ENCODE data around the gene CDCA7. TPM values are rescaled to one million over a fixed set of nuclear protein-coding genes. Genes with fewer than 3 reads are reported as not detected.
A peak's percentile ranks its signal among the peaks of the same experiment; 100 is the strongest.
"Not testable (repeated sequence)": the region's sequence is repeated elsewhere in the genome, so short reads cannot be mapped to it uniquely, and the experiment has no call there.

CDCA7 gene
- total RNA-seq, 2 experiments from 2014 or later, result 80.4 to 88.2 TPM

DNA sequence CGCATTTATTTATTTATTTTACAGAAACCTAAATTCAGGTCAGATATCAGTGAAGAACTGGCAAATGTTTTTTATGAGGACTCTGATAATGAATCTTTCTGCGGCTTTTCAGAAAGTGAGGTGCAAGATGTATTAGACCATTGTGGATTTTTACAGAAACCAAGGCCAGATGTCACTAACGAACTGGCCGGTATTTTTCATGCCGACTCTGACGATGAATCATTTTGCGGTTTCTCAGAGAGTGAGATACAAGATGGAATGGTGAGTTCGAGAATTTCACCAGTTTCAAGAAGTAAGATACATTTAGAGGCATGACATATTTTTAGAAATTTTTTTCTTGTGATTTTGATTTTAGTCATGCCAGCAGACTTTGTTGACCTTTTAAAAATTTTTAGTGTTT lies 4.6 kb downstream of the CDCA7 start:
- Mint-ChIP-seq H3K4me1 (peaks cover 31% of the 10 kb centered on the region), H3K36me3 (ENCODE audit: low read depth) (peaks cover 65% of the 10 kb centered on the region), H3K9me3 (ENCODE audit: low read depth) (no peaks in the 10 kb centered on the region), H3K4me3 (no peak overlapping the region), H3K27me3 (peaks cover 11% of the 10 kb centered on the region), H3K27ac (no peak overlapping the region)
- ATAC-seq (no peak), DNase-seq (no peak)
- intact Hi-C loops (cut with DNase I, micrococcal nuclease), result loop anchor here in 1 of 2 experiments (5.0 to 10.0 kb wide), 2 partner anchors 72 to 284 kb away; partner anchors contain the start of gene MAP3K20
- ChIA-PET POLR2A (no interaction called here), CTCF (interaction anchor here (0.6 kb wide), 1 partner anchor 33 kb away, joined by 3 read pairs; no protein-coding TSS in a partner anchor)

DNA sequence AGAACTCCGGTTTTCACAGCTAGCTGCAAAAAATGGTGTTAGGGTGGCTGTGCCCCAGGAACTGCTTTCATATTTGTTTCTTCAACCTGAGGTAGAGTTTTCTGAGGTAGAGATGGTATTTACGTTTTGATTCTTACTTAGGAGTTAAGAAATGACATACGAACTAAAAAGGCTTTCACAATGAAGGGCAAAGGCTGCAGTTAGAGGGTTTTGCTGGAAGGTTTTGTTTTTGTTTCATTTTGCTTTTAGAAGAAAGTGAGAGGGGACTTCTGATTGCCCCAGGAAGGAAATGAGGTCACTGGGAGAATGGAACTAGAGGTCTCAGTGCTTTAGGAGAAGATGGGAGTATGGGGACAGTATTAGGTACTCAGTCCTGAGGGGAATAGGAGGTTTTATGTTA lies 15.5 kb downstream of the CDCA7 start:
- DNase-seq (no peak), ATAC-seq (no peak)
- no peak overlapping the region for H3K27ac Mint-ChIP-seq
- peaks cover 56% of the 10 kb centered on the region for H3K36me3 Mint-ChIP-seq (ENCODE audit: low read depth)
- ChIA-PET POLR2A (no interaction called here), CTCF (interaction anchor here (0.6 to 1.1 kb wide), 3 partner anchors 9 to 13 kb away, joined by 3 read pairs; no protein-coding TSS in a partner anchor)
- intact Hi-C loops (cut with DNase I, micrococcal nuclease), result no loop called here
- no peaks in the 10 kb centered on the region for H3K9me3 Mint-ChIP-seq (ENCODE audit: low read depth)
- H3K4me3 Mint-ChIP-seq, result no peak overlapping the region
- H3K27me3 Mint-ChIP-seq, result no peaks in the 10 kb centered on the region
- peaks cover 16% of the 10 kb centered on the region for H3K4me1 Mint-ChIP-seq

DNA sequence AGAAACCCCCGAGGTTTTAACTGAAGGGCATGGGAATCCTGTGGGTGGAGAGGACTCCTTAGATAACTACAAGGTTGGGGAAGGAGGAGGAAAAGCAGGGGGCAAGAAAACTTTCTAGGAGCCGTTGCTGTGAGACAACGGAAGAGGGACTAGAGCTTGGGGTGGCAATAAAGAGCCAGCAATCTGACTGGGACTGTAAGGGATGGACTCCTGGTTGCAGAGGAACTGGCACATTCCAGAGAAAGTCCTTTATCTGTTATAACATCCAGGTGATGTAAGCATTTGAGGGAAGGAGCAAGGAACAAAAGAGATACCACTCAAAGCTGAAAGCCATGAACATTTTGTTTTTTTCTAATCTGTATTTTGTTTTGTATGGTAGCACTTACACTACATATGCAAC lies 16.4 kb downstream of the CDCA7 start:
- H3K4me1 Mint-ChIP-seq, result peaks cover 16% of the 10 kb centered on the region
- H3K36me3 Mint-ChIP-seq (ENCODE audit: low read depth), result peaks cover 48% of the 10 kb centered on the region
- no peaks in the 10 kb centered on the region for H3K9me3 Mint-ChIP-seq (ENCODE audit: low read depth)
- no peaks in the 10 kb centered on the region for H3K27me3 Mint-ChIP-seq
- H3K4me3 Mint-ChIP-seq, result no peak overlapping the region
- intact Hi-C loops (cut with DNase I, micrococcal nuclease), result no loop called here
- ChIA-PET POLR2A (no interaction called here), CTCF (interaction anchor here (1.1 kb wide), 1 partner anchor 13 kb away, joined by 3 read pairs; no protein-coding TSS in a partner anchor)
- ATAC-seq, result no peak
- DNase-seq, result no peak
- no peak overlapping the region for H3K27ac Mint-ChIP-seq

DNA sequence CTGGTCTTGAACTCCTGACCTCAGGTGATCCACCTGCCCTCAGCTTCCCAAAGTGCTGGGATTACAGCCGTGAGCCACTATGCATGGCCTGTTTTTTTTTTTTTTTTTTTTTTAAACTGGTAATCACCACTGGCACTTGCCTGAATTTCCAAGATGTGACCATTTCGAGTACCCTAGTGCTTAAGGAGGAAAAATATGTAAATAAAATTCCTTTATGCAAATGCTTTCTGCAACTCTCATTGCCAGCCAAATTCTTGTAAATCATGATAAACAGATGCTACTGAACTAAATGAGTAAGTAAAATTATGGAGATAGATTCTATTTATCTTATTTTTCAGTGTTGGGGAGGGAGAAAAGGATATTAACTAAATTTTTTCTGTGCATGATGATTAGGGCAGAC lies 18.6 kb downstream of the CDCA7 start:
- ChIA-PET POLR2A (no interaction called here), CTCF (interaction anchor here (0.8 kb wide), 1 partner anchor 11 kb away, joined by 3 read pairs; no protein-coding TSS in a partner anchor)
- DNase-seq (no peak), ATAC-seq (no peak)
- intact Hi-C loops (cut with DNase I, micrococcal nuclease), result no loop called here
- Mint-ChIP-seq H3K4me1 (peaks cover 16% of the 10 kb centered on the region), H3K9me3 (ENCODE audit: low read depth) (no peaks in the 10 kb centered on the region), H3K27ac (no peak overlapping the region), H3K27me3 (no peaks in the 10 kb centered on the region), H3K36me3 (ENCODE audit: low read depth) (peaks cover 31% of the 10 kb centered on the region), H3K4me3 (no peak overlapping the region)

DNA sequence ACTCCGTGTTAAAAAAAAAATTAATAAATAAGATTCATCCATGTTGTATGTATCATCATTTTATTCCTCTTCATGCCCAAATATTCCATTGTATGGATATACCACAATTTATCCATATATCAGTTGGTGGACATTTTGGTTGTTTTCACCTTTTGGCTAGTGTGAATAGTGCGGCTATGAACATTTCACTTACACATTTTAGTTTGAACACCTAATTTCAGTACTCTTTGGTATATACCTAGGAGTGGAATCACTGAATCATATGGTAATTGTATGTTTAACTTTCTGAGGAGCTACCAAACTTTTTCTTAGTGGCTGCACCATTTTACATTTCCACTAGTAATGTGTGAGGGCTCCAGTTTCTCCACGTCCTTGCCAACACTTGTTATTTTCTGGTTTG lies 20.0 kb downstream of the CDCA7 start:
- ChIA-PET POLR2A (interaction anchor here (0.6 kb wide), 2 partner anchors 36 to 331 kb away, joined by 3 read pairs; no protein-coding TSS in a partner anchor), CTCF (interaction anchor here (0.6 to 1.6 kb wide), 2 partner anchors 10 to 280 kb away, joined by 3 to 5 read pairs; no protein-coding TSS in a partner anchor)
- DNase-seq, result no peak

DNA sequence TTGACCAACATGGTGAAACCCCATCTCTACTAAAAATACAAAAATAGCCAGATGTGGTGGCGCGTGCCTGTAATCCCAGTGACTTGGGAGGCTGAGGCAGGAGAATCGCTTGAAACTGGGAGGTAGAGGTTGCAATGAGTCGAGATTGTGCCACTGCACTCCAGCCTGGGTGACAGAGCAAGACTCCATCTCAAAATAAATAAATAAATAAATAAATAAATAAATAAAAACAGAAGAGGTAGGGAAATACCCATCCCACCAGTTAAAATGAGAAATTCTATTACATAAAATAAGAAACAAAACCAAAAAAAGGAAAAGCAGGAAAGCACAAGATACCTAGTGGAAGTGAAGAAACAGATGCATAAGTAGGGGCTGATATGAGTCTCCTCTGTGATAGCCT lies 30.9 kb downstream of the CDCA7 start:
- intact Hi-C loops (cut with DNase I, micrococcal nuclease); CTCF ChIA-PET; H3K9me3 Mint-ChIP-seq (ENCODE audit: low read depth); H3K4me1 Mint-ChIP-seq; DNase-seq; H3K27me3 Mint-ChIP-seq; ATAC-seq; H3K27ac Mint-ChIP-seq; POLR2A ChIA-PET; H3K36me3 Mint-ChIP-seq (ENCODE audit: low read depth); H3K4me3 Mint-ChIP-seq: not testable (repeated sequence)

More for the DNA sequence above, 20.0 kb downstream of the CDCA7 start:
- Mint-ChIP-seq H3K9me3 (ENCODE audit: low read depth) (no peaks in the 10 kb centered on the region), H3K36me3 (ENCODE audit: low read depth) (peaks cover 22% of the 10 kb centered on the region), H3K27me3 (no peaks in the 10 kb centered on the region), H3K4me3 (no peak overlapping the region), H3K27ac (no peak overlapping the region), H3K4me1 (peaks cover 11% of the 10 kb centered on the region)
- ATAC-seq, result peak; percentile 58
- intact Hi-C loops (cut with DNase I, micrococcal nuclease), result no loop called here

DNA sequence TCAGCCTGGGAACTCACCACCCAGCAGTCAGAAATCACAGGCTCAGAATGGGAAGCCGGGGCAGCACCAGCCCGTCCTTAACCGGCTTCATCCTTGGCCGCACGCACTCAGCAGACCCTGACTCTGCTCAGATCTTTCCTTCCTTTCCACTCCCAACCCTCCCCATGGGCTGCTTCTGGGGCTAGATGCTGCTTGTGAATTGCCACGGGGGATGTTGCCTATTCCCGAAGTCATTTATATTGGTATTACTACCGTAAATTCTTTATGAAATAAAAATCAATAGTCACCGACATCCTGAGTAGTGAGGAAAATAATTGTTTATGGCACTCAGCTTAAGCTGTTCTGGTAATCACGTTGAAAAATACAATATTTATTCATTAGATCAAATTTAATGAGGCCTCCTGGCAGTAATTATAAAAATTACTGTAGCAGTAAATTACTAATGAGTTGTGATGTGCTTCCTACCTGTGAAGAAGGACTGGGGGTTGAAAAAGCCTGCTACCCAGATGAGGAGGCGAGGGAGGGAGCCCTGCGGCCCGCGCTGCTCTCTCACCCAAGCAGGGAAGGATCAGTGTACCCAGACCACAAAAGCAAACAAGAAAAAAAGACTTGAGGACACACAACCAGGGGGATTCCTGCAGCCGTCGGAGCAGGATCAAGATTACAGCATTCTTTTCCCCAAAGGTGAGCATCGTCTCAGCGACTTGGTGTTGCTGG lies 31.5 kb downstream of the CDCA7 start:
- Mint-ChIP-seq H3K4me3 (no peak overlapping the region), H3K27me3 (no peaks in the 10 kb centered on the region), H3K4me1 (no peaks in the 10 kb centered on the region), H3K36me3 (ENCODE audit: low read depth) (no peaks in the 10 kb centered on the region), H3K27ac (no peak overlapping the region), H3K9me3 (ENCODE audit: low read depth) (peaks cover 2% of the 10 kb centered on the region)
- ChIA-PET POLR2A (no interaction called here), CTCF (interaction anchor here (1.2 to 2.0 kb wide), 2 partner anchors 15 to 20 kb away, joined by 3 to 6 read pairs; no protein-coding TSS in a partner anchor)
- ATAC-seq, result no peak
- no peak for DNase-seq
- intact Hi-C loops (cut with DNase I, micrococcal nuclease), result no loop called here

DNA sequence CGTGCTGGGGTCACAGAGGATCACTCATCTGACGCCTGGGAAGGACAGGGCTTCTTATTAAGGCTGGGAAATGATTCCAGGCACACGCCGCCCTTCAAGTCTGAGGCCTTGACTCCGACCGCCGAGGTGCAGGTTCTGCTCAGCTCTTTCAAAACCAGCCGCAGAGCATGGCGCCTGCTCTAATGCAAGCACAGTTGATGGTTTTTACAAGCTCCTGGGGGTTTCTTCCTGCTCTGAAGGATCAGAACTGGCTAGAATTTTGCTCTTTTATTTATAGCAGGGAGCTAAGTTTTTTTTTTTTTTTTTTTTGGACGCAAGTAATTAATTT lies 32.0 kb downstream of the CDCA7 start:
- ChIA-PET CTCF (interaction anchor here (0.7 to 2.0 kb wide), 3 partner anchors 14 to 1609 kb away, joined by 3 to 6 read pairs (median 3); no protein-coding TSS in a partner anchor), POLR2A (no interaction called here)
- no peaks in the 10 kb centered on the region for H3K27me3 Mint-ChIP-seq
- DNase-seq, result no peak
- intact Hi-C loops (cut with DNase I, micrococcal nuclease), result no loop called here
- no peak for ATAC-seq
- H3K36me3 Mint-ChIP-seq (ENCODE audit: low read depth), result no peaks in the 10 kb centered on the region
- H3K27ac Mint-ChIP-seq, result no peak overlapping the region
- H3K4me1 Mint-ChIP-seq, result no peaks in the 10 kb centered on the region
- H3K4me3 Mint-ChIP-seq, result no peak overlapping the region
- peaks cover 2% of the 10 kb centered on the region for H3K9me3 Mint-ChIP-seq (ENCODE audit: low read depth)

DNA sequence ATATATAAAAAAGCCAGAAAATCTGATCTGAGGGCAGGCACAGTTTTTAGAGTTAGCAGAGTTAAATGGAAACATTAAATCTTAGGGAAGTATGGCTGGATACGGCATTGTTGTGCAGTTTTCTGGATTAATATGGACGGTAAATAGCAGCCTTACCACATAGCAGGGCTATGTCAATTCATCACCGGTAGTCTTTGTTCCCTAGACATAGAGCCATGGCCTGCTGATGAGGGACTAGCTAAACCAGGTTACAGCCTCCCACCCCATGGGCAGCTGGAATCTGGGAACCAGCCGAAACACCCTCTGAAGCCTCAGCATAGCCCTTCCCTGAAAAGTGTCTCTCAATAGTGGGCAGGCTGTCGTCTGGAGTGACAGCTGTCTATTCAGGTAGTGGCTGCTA lies 32.4 kb downstream of the CDCA7 start:
- no peak overlapping the region for H3K4me3 Mint-ChIP-seq
- intact Hi-C loops (cut with DNase I, micrococcal nuclease), result no loop called here
- H3K36me3 Mint-ChIP-seq (ENCODE audit: low read depth), result no peaks in the 10 kb centered on the region
- DNase-seq (no peak), ATAC-seq (no peak)
- ChIA-PET POLR2A (no interaction called here), CTCF (interaction anchor here (0.7 to 2.0 kb wide), 3 partner anchors 14 to 1609 kb away, joined by 3 to 6 read pairs (median 3); no protein-coding TSS in a partner anchor)
- H3K27me3 Mint-ChIP-seq, result no peaks in the 10 kb centered on the region
- no peaks in the 10 kb centered on the region for H3K4me1 Mint-ChIP-seq
- no peak overlapping the region for H3K27ac Mint-ChIP-seq
- peaks cover 2% of the 10 kb centered on the region for H3K9me3 Mint-ChIP-seq (ENCODE audit: low read depth)

DNA sequence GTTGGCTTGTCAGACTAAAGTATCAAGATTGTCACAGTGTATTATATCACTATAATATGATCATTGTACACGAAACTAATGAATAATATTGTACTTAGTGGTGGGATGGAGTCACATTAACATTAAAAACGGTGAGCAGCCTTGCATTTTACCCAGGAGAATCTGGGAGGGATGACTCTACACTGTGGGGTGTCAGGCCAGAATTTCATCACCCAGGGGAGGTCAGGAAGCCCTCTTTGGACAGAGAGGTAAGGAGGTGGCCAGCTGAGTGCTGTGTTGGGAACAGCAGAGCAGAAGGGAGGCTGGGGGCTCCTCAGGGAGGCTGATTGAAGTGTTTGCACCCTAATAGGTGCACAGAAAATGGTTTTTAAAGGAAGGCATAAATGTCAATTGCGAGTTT lies 33.0 kb downstream of the CDCA7 start:
- Mint-ChIP-seq H3K4me1 (no peaks in the 10 kb centered on the region), H3K27ac (no peak overlapping the region), H3K36me3 (ENCODE audit: low read depth) (no peaks in the 10 kb centered on the region), H3K4me3 (no peak overlapping the region), H3K27me3 (peaks cover 2% of the 10 kb centered on the region), H3K9me3 (ENCODE audit: low read depth) (peaks cover 2% of the 10 kb centered on the region)
- DNase-seq (no peak), ATAC-seq (no peak)
- intact Hi-C loops (cut with DNase I, micrococcal nuclease), result no loop called here
- POLR2A ChIA-PET, result interaction anchor here (0.6 kb wide), 1 partner anchor 26 kb away, joined by 4 read pairs; no protein-coding TSS in a partner anchor
- CTCF ChIA-PET, result interaction anchor here (2.0 kb wide), 1 partner anchor 13 kb away, joined by 6 read pairs; no protein-coding TSS in a partner anchor

DNA sequence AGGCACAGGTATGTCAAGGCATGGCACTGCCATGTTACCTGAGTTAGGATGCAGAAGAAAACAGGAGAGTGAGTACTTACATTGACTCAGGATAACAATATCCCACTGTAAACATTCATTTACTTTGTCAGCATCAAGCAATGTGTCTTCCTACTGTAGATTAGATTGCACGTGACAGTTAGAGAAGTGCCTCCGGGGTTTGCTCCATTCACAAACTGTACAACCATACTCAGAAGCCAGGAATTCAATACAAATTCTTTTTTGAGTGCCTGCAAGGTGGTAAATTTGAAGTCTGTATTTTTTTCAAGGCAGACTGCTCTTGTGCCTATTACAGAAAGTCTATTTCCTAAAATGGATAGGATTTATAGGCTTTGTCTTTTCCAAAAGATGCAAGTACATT lies 34.1 kb downstream of the CDCA7 start:
- DNase-seq (no peak), ATAC-seq (no peak)
- CTCF ChIA-PET, result interaction anchor here (0.6 to 0.9 kb wide), 2 partner anchors 12 to 23 kb away, joined by 3 read pairs; no protein-coding TSS in a partner anchor
- peaks cover 2% of the 10 kb centered on the region for H3K27me3 Mint-ChIP-seq
- POLR2A ChIA-PET, result no interaction called here
- H3K36me3 Mint-ChIP-seq (ENCODE audit: low read depth), result no peaks in the 10 kb centered on the region
- H3K4me3 Mint-ChIP-seq, result no peak overlapping the region
- peaks cover 2% of the 10 kb centered on the region for H3K9me3 Mint-ChIP-seq (ENCODE audit: low read depth)
- H3K4me1 Mint-ChIP-seq, result no peaks in the 10 kb centered on the region
- H3K27ac Mint-ChIP-seq, result no peak overlapping the region
- intact Hi-C loops (cut with DNase I, micrococcal nuclease), result no loop called here

DNA sequence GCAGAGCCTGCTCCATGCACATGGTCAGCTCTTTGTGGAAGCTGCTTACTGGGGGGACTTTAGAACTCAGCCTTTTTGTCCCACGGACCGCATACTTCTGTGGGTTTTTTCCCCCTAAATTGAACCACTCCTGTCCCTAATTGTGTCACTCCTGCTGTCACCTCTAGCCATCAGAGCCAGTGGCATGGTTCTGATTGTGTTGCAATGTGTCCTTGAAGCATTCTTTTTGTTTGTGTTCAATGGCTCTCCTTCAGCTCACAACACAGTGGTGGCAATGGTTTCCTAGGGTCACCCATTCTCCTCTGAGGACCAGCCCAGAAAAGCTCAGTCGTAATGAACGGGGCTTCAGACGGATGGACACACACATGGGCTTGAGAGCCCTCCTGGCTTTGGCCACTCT lies 35.4 kb downstream of the CDCA7 start:
- POLR2A ChIA-PET, result no interaction called here
- H3K27me3 Mint-ChIP-seq, result peaks cover 10% of the 10 kb centered on the region
- intact Hi-C loops (cut with DNase I, micrococcal nuclease), result loop anchor here in 1 of 2 experiments (10.0 kb wide), 1 partner anchor 365 kb away; no protein-coding TSS in a partner anchor
- no peak for DNase-seq
- no peak overlapping the region for H3K4me3 Mint-ChIP-seq
- no peaks in the 10 kb centered on the region for H3K9me3 Mint-ChIP-seq (ENCODE audit: low read depth)
- CTCF ChIA-PET, result no interaction called here
- ATAC-seq, result no peak
- H3K36me3 Mint-ChIP-seq (ENCODE audit: low read depth), result no peaks in the 10 kb centered on the region
- H3K27ac Mint-ChIP-seq, result no peak overlapping the region
- H3K4me1 Mint-ChIP-seq, result no peaks in the 10 kb centered on the region
